ENCODE data around the gene LARP6.

- TF ChIP-seq EZH2phosphoT487 (IDR thresholded peaks at IDR 0.05; ENCODE audit: low read depth), result no peak
- TF ChIP-seq CTCF (IDR thresholded peaks at IDR 0.05; ENCODE audit: low read depth, low read length), result no peak
Observed at GRCh38 chr15:70880781-70881180, 26.8 kb upstream of the LARP6 start.
